GM12865 (cell line): ENCODE measurements around the gene TBL1X.

ENCODE experiments used
- DNase-seq: peaks from one replicate; pipeline ENCODE4 v3.0.0; 2010; ENCODE audit warnings: low read depth
- H3K4me3 ChIP-seq: 2 replicates; pipeline ENCODE4 v1.5.1; 2011; ENCODE audit warnings: mild to moderate bottlenecking, low read depth, low read length, control low read depth
- CTCF ChIP-seq: IDR thresholded peaks from 2 replicates; pipeline ENCODE4 v1.5.1; 2011; ENCODE audit warnings: low read length, control low read depth, low read depth, inconsistent platforms; ENCODE audit not compliant: insufficient read depth; ENCODE audit errors: missing control alignments

The TBL1X gene

GRCh38 chrX:9483376-9483775 is 18.5 kb downstream of the TBL1X start:
- no peak overlapping the region for H3K4me3 ChIP-seq
- no peak for TF ChIP-seq CTCF
- DNase-seq: no peak

DNA sequence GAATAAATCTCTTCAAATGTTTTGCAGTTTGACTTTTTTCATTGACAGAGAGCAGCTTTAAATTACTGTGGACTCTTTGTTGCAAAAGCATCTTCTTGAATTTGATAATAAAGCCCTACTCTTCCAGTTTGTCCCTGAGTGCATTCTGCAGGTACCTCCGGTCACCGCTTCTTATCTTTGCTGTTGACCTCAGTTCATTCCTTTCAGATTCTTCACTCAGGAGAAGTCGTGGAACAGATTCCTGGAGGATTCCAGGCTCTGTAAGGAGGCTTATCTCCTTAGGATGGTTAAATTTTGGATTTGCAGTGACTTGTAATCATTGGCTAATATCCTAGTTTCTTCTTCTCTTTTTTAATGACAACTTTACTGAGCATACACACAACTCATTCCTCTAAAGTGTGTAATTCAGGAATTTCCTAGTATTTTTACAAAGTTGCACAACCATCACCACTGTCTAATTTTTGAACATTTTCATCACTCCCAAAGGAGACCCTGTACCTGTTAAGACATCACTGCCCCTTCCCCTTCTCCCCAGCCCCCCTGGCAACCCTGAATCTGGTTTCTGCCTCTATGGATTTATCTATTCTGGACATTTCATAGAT is 22.0 kb downstream of the TBL1X start:
- TF ChIP-seq CTCF: no peak
- H3K4me3 ChIP-seq: no peak overlapping the region
- no peak for DNase-seq

DNA sequence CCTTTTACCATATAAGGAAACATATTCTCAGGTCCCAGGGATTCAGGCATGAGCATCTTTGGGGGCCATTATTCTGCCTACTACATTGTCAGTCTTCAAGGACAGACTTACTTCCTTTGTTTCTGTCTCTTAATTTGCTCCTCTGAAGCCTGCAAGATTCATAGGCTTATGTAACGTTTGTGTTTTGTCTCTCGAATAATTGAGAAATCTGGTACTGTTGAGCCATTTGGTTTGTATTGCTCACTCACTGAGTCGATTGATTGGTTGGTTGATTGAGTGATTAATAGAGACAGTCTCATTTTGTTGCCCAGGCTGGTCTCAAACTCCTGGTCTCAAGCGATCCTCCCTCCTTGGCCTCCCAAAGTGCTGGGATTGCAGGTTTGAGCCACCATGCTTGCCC is 23.7 kb downstream of the TBL1X start:
- H3K4me3 ChIP-seq: no peak overlapping the region
- no peak for TF ChIP-seq CTCF
- no peak for DNase-seq

DNA sequence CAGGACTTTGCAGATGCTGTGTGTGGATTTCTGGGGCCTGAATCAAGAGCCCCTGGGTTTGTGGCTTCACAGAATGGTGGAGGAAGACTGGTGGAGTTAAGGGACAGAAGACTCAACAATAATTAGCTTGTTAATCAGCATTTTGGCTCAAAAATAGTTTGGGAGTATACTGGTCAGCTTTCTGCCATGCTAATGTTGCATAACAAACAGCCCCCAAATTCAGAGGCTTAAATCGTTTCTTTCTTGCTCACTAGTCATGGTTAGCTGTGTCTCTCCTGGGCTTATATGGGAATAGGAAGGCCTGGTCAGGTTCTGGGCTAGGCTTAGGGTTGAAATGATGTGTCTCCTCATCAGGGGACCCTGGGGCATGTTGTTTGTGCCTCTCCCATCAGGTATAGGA is 24.4 kb downstream of the TBL1X start:
- no peak for DNase-seq

GRCh38 chrX:9492901-9493300 is 28.0 kb downstream of the TBL1X start:
- no peak overlapping the region for H3K4me3 ChIP-seq
- no peak for TF ChIP-seq CTCF
- DNase-seq: no peak

More for the DNA sequence above, 24.4 kb downstream of the TBL1X start:
- TF ChIP-seq CTCF: no peak
- H3K4me3 ChIP-seq: no peak overlapping the region

DNA sequence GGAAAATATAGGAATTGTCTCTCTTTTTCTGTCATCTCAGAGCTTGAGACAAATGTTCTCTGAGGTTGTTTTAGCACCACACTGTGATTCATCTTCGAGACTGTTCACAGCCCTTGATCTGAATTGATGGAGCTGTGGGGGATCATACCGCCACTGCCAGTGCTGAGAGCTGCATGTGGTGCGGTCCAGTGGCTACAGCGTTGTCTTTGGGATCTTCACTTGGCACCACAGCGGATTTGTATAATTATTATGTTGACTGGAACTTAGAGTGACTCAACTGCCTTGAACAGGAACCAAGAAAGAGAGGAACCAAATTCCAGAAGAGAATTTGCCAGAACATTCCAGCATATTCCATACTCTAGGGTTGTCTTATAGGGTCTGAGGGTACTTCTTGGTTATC is 29.1 kb downstream of the TBL1X start:
- no peak for DNase-seq
- no peak overlapping the region for H3K4me3 ChIP-seq
- no peak for TF ChIP-seq CTCF

- TF ChIP-seq CTCF: no peak
- no peak for DNase-seq
- H3K4me3 ChIP-seq: no peak overlapping the region
These were observed 29.9 kb downstream of the TBL1X start for GRCh38 chrX:9494771-9495170.
